Measurements from ENCODE around the gene SLC4A3. TPM values are rescaled to one million over a fixed set of nuclear protein-coding genes. Genes with fewer than 3 reads are reported as not detected.

SLC4A3 gene
- total RNA-seq, 2 donors from 2014 or later, result 13.4 to 20.2 TPM

GRCh38 chr2:219665926-219666325 lies 38.5 kb downstream of the SLC4A3 start:
- H3K36me3 ChIP-seq (ENCODE audit: control insufficient read depth, insufficient read depth, low read length), result no peaks in the 10 kb centered on the region
- H3K27ac ChIP-seq (ENCODE audit: low read depth, low read length), result no peak overlapping the region
- Mint-ChIP-seq H3K27me3 (ENCODE audit: insufficient read depth) (no peaks in the 10 kb centered on the region), H3K9me3 (peaks cover 16% of the 10 kb centered on the region), H3K4me3 (no peak overlapping the region), H3K4me1 (peaks cover 8% of the 10 kb centered on the region), H3K27ac (no peak overlapping the region), H3K36me3 (ENCODE audit: low read depth) (no peaks in the 10 kb centered on the region)
- H3K9ac ChIP-seq (ENCODE audit: extremely low read depth, low read length, poor library complexity, severe bottlenecking), result no peak overlapping the region
- no peaks in the 10 kb centered on the region for H3K27me3 ChIP-seq (ENCODE audit: control insufficient read depth, insufficient read depth, low read length, poor library complexity, severe bottlenecking)
- peaks cover 15% of the 10 kb centered on the region for H3K9me3 ChIP-seq (ENCODE audit: control insufficient read depth, low read length)
- no peak overlapping the region for H3K4me3 ChIP-seq (ENCODE audit: low read length)
- no peak for TF ChIP-seq CTCF (conservative IDR thresholded peaks at IDR 0.05)
- DNase-seq, result peak; percentile 9
- WGBS, 2 experiments (ENCODE audit: insufficient coverage in 1 of 2, insufficient read length in 1 of 2), result 88 to 96% methylated on average over 5 to 6 of the region's 6 CpGs
- peaks cover 3% of the 10 kb centered on the region for H3K4me1 ChIP-seq (ENCODE audit: control insufficient read depth, insufficient read depth, low read length)

GRCh38 chr2:219668316-219668715 lies 40.9 kb downstream of the SLC4A3 start:
- H3K4me3 Mint-ChIP-seq, result no peak overlapping the region
- no peaks in the 10 kb centered on the region for H3K9me3 Mint-ChIP-seq
- H3K27me3 Mint-ChIP-seq (ENCODE audit: insufficient read depth), result no peaks in the 10 kb centered on the region
- no peak overlapping the region for H3K27ac Mint-ChIP-seq
- H3K4me1 Mint-ChIP-seq, result peaks cover 4% of the 10 kb centered on the region
- H3K27ac ChIP-seq (ENCODE audit: low read depth, low read length), result no peak overlapping the region
- H3K27me3 ChIP-seq (ENCODE audit: control insufficient read depth, insufficient read depth, low read length, poor library complexity, severe bottlenecking), result no peaks in the 10 kb centered on the region
- H3K36me3 ChIP-seq (ENCODE audit: control insufficient read depth, insufficient read depth, low read length), result no peaks in the 10 kb centered on the region
- H3K9ac ChIP-seq (ENCODE audit: extremely low read depth, low read length, poor library complexity, severe bottlenecking), result no peak overlapping the region
- no peak overlapping the region for H3K4me3 ChIP-seq (ENCODE audit: low read length)
- no peaks in the 10 kb centered on the region for H3K36me3 Mint-ChIP-seq (ENCODE audit: low read depth)
- peak; percentile 34 for DNase-seq
- 93 to 95% methylated on average over 12 to 15 of the region's 15 CpGs for WGBS, 2 experiments (ENCODE audit: insufficient coverage in 1 of 2, insufficient read length in 1 of 2)
- no peak for TF ChIP-seq CTCF (conservative IDR thresholded peaks at IDR 0.05)
- H3K9me3 ChIP-seq (ENCODE audit: control insufficient read depth, low read length), result no peaks in the 10 kb centered on the region
- no peaks in the 10 kb centered on the region for H3K4me1 ChIP-seq (ENCODE audit: control insufficient read depth, insufficient read depth, low read length)

- Mint-ChIP-seq H3K36me3 (ENCODE audit: low read depth) (no peaks in the 10 kb centered on the region), H3K4me1 (peaks cover 4% of the 10 kb centered on the region), H3K27me3 (ENCODE audit: insufficient read depth) (peaks cover 7% of the 10 kb centered on the region), H3K4me3 (no peak overlapping the region), H3K9me3 (no peaks in the 10 kb centered on the region), H3K27ac (no peak overlapping the region)
- Histone ChIP-seq H3K9me3 (ENCODE audit: control insufficient read depth, low read length) (no peaks in the 10 kb centered on the region), H3K27me3 (ENCODE audit: control insufficient read depth, insufficient read depth, low read length, poor library complexity, severe bottlenecking) (peaks cover 7% of the 10 kb centered on the region), H3K4me3 (ENCODE audit: low read length) (no peak overlapping the region), H3K27ac (ENCODE audit: low read depth, low read length) (no peak overlapping the region), H3K4me1 (ENCODE audit: control insufficient read depth, insufficient read depth, low read length) (no peaks in the 10 kb centered on the region), H3K36me3 (ENCODE audit: control insufficient read depth, insufficient read depth, low read length) (no peaks in the 10 kb centered on the region), H3K9ac (ENCODE audit: extremely low read depth, low read length, poor library complexity, severe bottlenecking) (no peak overlapping the region)
- DNase-seq, result no peak
- WGBS, 2 experiments (ENCODE audit: insufficient coverage in 1 of 2, insufficient read length in 1 of 2), result 98 to 100% methylated on average over 4 to 6 of the region's 6 CpGs
- TF ChIP-seq CTCF (conservative IDR thresholded peaks at IDR 0.05), result no peak
These were observed 43.0 kb downstream of the SLC4A3 start for GRCh38 chr2:219670386-219670785.

Measured in endodermal cell (in vitro differentiated cells).